CD4-positive, alpha-beta T cell (primary cell): ENCODE measurements around the gene FUT6. TPM values are rescaled to one million over a fixed set of nuclear protein-coding genes. Genes with fewer than 3 reads are reported as not detected.
A peak's percentile ranks its signal among the peaks of the same experiment; 100 is the strongest.

ENCODE experiments used
- ATAC-seq: fragments of 200-7000 bp; cut with Tn5 transposase; one replicate; pipeline ENCODE4 v1.10.0; 2022; ENCODE audit warnings: mild to moderate bottlenecking; ENCODE audit not compliant: poor library complexity
- CTCF ChIA-PET: fragments of 350-600 bp; sonication (Branson Sonifier 250); formaldehyde crosslinking; loops from one replicate; lab custom pipeline; 2021; ENCODE audit warnings: antibody characterized with exemption, inconsistent platforms; lab: Charles Lee
- POLR2A ChIA-PET: fragments of 350-600 bp; sonication (Branson Sonifier 250); formaldehyde crosslinking; loops from one replicate; lab custom pipeline; 2021; ENCODE audit warnings: antibody characterized with exemption, inconsistent platforms; lab: Charles Lee
- DNase-seq, 14 experiments: peaks; one replicate each; pipeline ENCODE4 v3.0.0-alpha.2; 2013 to 2020; ENCODE audit warnings: mixed read lengths in 2 of 14
- H3K27ac ChIP-seq, 2 donors: one replicate each; pipeline versions ENCODE4 v1.5.1 to v1.7.0; 2013; ENCODE audit warnings: low read length in 2 of 2, low read depth in 1 of 2, mild to moderate bottlenecking in 1 of 2
- H3K27me3 ChIP-seq, 2 experiments: 1 replicate in 1 of 2; 2 replicates in 1 of 2; pipeline versions ENCODE4 v1.6.1 to v1.7.0; 2013; ENCODE audit warnings: low read length in 2 of 2, control low read depth in 1 of 2, mild to moderate bottlenecking in 1 of 2, moderate library complexity in 1 of 2; ENCODE audit not compliant: insufficient read depth in 2 of 2, control insufficient read depth in 1 of 2
- H3K36me3 ChIP-seq: one replicate; pipeline ENCODE4 v1.6.1; 2013; ENCODE audit warnings: low read length, control low read depth; ENCODE audit not compliant: insufficient read depth
- H3K4me1 ChIP-seq: one replicate; pipeline ENCODE4 v1.6.1; 2013; ENCODE audit warnings: low read length, control low read depth; ENCODE audit not compliant: insufficient read depth
- H3K4me3 ChIP-seq: one replicate; pipeline ENCODE4 v1.5.1; 2013; ENCODE audit warnings: mild to moderate bottlenecking, low read length, moderate library complexity
- H3K9me3 ChIP-seq, 2 experiments: 1 replicate in 1 of 2; 2 replicates in 1 of 2; pipeline versions ENCODE4 v1.6.1 to v1.7.0; 2013; ENCODE audit warnings: low read length in 2 of 2, mild to moderate bottlenecking in 2 of 2, control low read depth in 1 of 2, moderate library complexity in 1 of 2; ENCODE audit not compliant: control insufficient read depth in 1 of 2, insufficient read depth in 1 of 2
- H3K27ac Mint-ChIP-seq: one replicate; pipeline ENCODE4 v1.8.0; 2020; ENCODE audit warnings: mixed read lengths
- H3K27me3 Mint-ChIP-seq: one replicate; pipeline ENCODE4 v1.8.0; 2021; ENCODE audit warnings: mixed read lengths
- H3K36me3 Mint-ChIP-seq: one replicate; pipeline ENCODE4 v1.8.0; 2021; ENCODE audit warnings: low read depth, mixed read lengths
- H3K4me1 Mint-ChIP-seq: one replicate; pipeline ENCODE4 v1.8.0; 2021; ENCODE audit warnings: low read depth, mixed read lengths
- H3K4me3 Mint-ChIP-seq: one replicate; pipeline ENCODE4 v1.8.0; 2020; ENCODE audit warnings: mild to moderate bottlenecking, mixed read lengths
- H3K9me3 Mint-ChIP-seq: one replicate; pipeline ENCODE4 v1.8.0; 2020; ENCODE audit warnings: mixed read lengths
- intact Hi-C, 2 experiments: fragments of 100-400 bp; cut with DNase I in 1 of 2; cut with micrococcal nuclease in 1 of 2; formaldehyde crosslinking; loops; one replicate each; pipeline versions ENCODE4 v1.15.1 to v1.9.0; 2023 to 2025; cut with DNase I, micrococcal nuclease
- total RNA-seq, 174 experiments: library from RNA in 2 of 174; stranded (reverse) in 2 of 174; gene quantifications; one replicate each; pipeline ENCODE4 v1.2.3 and lab custom pipeline; 2021 to 2026
- TF ChIP-seq, protein P1 (sequence below): fragments of 200-600 bp; IDR thresholded peaks from one replicate; pipeline ENCODE4 v1.8.0; 2022; ENCODE audit warnings: antibody characterized with exemption, mild to moderate bottlenecking

Gene FUT6
- total RNA-seq, 2 experiments from 2014 or later: 0.17 TPM; not detected in 1

DNA sequence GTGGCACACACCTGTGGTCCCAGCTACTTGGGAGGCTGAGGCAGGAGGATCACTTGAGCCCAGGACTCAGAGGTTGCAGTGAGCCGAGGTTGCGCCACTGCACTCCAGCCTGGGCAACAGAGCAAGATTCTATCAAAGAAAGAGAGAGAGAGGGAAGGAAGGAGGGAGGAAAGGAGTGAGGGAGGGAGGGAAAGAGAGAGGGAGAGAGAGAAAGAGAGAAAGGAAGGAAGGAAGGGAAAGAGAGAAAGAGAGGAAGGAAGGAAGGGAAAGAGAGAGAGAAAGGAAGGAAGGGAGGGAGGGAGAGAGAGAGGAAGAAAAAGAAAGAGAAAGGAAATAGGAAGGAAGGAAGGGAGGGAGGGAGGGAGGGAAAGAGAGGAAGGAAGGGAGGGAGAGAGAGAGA, 22.3 kb downstream of the FUT6 start:
- Mint-ChIP-seq H3K4me1 (no peaks in the 10 kb centered on the region), H3K36me3 (no peaks in the 10 kb centered on the region), H3K27me3 (no peaks in the 10 kb centered on the region), H3K9me3 (no peaks in the 10 kb centered on the region), H3K4me3 (no peak overlapping the region), H3K27ac (no peak overlapping the region)
- H3K36me3 ChIP-seq: no peaks in the 10 kb centered on the region
- ATAC-seq (no peak), DNase-seq (no peak)
- H3K27ac ChIP-seq: no peak overlapping the region
- intact Hi-C loops: no loop called here
- TF ChIP-seq, protein P1, sequence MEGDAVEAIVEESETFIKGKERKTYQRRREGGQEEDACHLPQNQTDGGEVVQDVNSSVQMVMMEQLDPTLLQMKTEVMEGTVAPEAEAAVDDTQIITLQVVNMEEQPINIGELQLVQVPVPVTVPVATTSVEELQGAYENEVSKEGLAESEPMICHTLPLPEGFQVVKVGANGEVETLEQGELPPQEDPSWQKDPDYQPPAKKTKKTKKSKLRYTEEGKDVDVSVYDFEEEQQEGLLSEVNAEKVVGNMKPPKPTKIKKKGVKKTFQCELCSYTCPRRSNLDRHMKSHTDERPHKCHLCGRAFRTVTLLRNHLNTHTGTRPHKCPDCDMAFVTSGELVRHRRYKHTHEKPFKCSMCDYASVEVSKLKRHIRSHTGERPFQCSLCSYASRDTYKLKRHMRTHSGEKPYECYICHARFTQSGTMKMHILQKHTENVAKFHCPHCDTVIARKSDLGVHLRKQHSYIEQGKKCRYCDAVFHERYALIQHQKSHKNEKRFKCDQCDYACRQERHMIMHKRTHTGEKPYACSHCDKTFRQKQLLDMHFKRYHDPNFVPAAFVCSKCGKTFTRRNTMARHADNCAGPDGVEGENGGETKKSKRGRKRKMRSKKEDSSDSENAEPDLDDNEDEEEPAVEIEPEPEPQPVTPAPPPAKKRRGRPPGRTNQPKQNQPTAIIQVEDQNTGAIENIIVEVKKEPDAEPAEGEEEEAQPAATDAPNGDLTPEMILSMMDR: no peak
- H3K4me1 ChIP-seq: no peaks in the 10 kb centered on the region
- no peaks in the 10 kb centered on the region for H3K9me3 ChIP-seq
- POLR2A ChIA-PET: no interaction called here
- H3K4me3 ChIP-seq: no peak overlapping the region
- no peaks in the 10 kb centered on the region for H3K27me3 ChIP-seq
- CTCF ChIA-PET: no interaction called here

DNA sequence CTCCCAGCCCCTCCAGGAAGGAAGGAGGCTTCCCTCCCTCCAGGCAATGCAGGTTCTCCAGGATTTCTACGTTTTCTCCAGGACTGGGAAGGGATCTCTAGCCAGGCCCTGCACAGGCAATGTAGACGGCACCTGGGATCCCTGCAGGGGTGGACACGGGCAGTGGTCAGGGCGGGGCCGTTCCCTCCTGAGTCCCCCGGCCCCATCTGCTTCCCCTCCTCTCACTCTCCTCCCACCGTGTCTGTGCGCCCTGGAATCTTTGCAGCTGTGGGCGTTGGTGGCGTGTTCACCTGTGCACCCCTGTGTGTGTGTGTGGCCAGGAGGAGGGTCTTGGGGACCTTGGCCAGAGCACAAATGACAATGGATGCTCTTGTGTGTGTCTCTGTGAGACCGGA, 24.7 kb downstream of the FUT6 start:
- no peaks in the 10 kb centered on the region for H3K4me1 Mint-ChIP-seq
- H3K27me3 Mint-ChIP-seq: no peaks in the 10 kb centered on the region
- DNase-seq (no peak), ATAC-seq (no peak)
- TF ChIP-seq, protein P1: no peak
- intact Hi-C loops: no loop called here
- Histone ChIP-seq H3K9me3 (no peaks in the 10 kb centered on the region), H3K27me3 (no peaks in the 10 kb centered on the region), H3K36me3 (no peaks in the 10 kb centered on the region), H3K4me1 (no peaks in the 10 kb centered on the region), H3K4me3 (no peak overlapping the region), H3K27ac (no peak overlapping the region)
- ChIA-PET CTCF (no interaction called here), POLR2A (no interaction called here)
- no peak overlapping the region for H3K27ac Mint-ChIP-seq
- H3K9me3 Mint-ChIP-seq: no peaks in the 10 kb centered on the region
- no peak overlapping the region for H3K4me3 Mint-ChIP-seq
- no peaks in the 10 kb centered on the region for H3K36me3 Mint-ChIP-seq

- Mint-ChIP-seq H3K27ac (no peak overlapping the region), H3K9me3 (no peaks in the 10 kb centered on the region), H3K27me3 (no peaks in the 10 kb centered on the region), H3K36me3 (no peaks in the 10 kb centered on the region), H3K4me3 (no peak overlapping the region), H3K4me1 (no peaks in the 10 kb centered on the region)
- DNase-seq (peak in 1 of 14 experiments; percentile 1), ATAC-seq (no peak)
- intact Hi-C loops: no loop called here
- H3K4me1 ChIP-seq: no peaks in the 10 kb centered on the region
- no peaks in the 10 kb centered on the region for H3K27me3 ChIP-seq
- ChIA-PET POLR2A (interaction anchor here (0.6 kb wide), 1 partner anchor 31 kb away, joined by 3 read pairs; no protein-coding TSS in a partner anchor), CTCF (no interaction called here)
- H3K36me3 ChIP-seq: no peaks in the 10 kb centered on the region
- H3K9me3 ChIP-seq: no peaks in the 10 kb centered on the region
- TF ChIP-seq, protein P1: no peak
- H3K27ac ChIP-seq: no peak overlapping the region
- no peak overlapping the region for H3K4me3 ChIP-seq
These were observed 25.2 kb downstream of the FUT6 start for GRCh38 chr19:5814123-5814851.
